NCI-H82 treated with DMSO at 0.1 percent for 48 hours (cell line): ENCODE data around the gene TRAF5.
"Not testable (repeated sequence)": the region's sequence is repeated elsewhere in the genome, so short reads cannot be mapped to it uniquely, and the experiment has no call there.

ENCODE experiments used
- DNase-seq: peaks from one replicate; lab custom pipeline; 2025; ENCODE audit not compliant: unreplicated experiment; lab: John Stamatoyannopoulos, UW

TRAF5 gene

GRCh38 chr1:211377539-211378450 is 51.2 kb downstream of the TRAF5 start:
- DNase-seq: no peak

DNA sequence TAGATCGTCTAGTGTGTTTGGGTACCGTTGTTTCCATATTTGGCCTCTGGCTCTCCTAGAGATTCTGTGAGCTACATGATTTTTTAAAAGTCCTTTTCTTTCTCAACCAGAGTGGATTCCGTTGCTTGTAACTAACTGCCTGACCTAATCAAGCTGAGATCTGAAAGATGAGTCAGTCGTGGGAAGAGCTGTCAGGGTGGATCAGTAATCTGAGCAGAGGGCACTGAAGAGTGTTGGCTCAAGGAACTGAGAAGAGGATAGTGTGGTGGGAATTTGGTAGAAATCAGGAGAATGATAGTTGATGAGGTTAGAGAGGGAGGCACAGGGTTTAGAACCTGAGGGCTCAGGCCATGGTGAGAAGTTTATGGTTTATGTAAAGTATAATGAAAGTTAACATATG is 52.2 kb downstream of the TRAF5 start:
- DNase-seq: no peak

- DNase-seq: no peak
Measured at GRCh38 chr1:211379446-211379845, 52.8 kb downstream of the TRAF5 start.

DNA sequence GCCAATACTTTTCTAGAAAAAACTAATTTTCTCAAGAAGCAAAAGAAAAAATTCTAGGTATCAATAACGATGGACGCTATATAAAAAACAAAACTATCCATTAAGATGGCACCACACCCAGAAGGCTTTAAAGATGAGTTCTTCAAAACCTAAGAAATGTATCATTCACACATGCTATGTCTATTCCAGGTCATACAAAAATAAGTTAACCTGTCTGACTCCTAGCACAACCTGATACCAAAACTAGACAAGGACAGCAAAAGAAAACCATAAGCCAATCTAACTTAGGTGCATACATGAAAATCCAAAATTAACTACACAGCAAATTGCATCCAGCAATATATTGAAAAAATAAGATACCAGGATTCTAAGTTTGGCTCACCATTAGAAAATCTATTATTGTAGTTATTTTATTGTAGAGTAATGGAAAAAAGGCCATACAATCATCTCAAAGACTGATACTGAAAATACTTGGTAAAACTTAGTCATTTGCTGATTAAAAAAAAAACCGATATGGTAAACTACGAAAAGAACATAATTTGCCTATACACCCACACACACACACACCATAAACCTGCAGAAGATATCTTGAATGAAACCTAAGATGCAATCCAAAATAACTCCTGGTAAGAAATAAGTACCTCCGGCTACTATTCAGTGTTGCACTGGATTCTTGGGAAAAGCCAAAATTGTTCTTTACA is 55.0 kb downstream of the TRAF5 start:
- no peak for DNase-seq

DNA sequence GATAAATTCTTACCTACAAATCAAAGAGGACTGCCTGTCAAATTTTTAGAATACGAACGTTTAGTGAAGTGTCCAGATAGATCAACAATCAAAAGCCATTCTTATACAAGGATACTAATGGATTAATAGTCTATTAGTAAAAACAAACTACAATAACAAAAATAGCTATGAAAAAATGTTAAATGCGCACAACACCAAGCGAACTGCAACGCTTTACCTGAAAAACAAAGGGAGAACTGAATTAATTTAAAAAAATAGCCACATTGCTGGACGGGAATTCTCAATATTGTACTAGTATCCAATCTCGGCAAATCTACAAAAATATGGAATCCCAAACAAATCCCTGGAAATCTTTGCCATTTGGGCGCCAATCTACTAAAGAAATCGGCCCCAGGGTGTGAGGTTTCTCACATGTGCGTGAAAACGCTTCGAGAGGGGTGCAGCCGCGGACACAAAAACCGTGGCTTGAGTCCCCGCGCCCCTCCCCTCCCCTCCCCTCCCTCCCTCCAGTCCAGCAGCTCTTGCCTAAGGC is 55.6 kb downstream of the TRAF5 start:
- no peak for DNase-seq

- peak; percentile 85 for DNase-seq
Measured at GRCh38 chr1:211382714-211383480, 56.3 kb downstream of the TRAF5 start.

DNA sequence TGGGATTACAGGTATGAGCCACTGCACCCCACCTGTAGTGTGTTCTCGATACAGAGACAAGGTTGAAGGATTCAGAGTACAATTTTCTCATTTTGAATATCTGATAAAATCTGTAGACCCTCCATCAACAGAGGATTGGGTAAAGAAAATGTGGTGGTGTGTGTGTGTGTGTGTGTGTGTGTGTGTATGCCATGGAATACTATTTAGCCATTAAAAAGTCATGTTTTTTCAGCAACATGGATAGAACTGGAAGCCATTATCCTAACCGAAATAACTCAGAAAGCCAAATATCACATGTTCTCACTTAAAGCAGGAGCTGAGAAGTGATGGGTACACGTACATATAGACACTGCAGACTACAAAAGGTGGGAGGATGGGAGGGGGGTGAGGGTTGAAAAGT is 57.9 kb downstream of the TRAF5 start:
- DNase-seq: no peak

DNA sequence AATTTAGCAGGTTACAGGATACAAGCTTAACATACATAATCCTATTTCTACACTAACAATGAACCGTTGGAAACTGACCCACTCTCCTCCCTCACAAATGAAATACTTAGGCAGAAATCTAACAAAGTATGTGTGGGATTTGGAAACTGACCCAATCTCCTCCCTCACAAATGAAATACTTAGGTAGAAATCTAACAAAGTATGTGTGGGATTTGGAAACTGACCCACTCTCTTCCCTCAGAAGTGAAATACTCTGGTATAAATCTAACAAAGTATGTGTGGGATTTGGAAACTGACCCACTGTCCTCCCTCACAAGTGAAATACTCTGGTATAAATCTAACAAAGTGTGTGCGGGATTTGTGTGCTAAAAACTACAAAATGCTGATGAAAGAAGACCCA is 60.3 kb downstream of the TRAF5 start:
- DNase-seq: peak; percentile 41

DNA sequence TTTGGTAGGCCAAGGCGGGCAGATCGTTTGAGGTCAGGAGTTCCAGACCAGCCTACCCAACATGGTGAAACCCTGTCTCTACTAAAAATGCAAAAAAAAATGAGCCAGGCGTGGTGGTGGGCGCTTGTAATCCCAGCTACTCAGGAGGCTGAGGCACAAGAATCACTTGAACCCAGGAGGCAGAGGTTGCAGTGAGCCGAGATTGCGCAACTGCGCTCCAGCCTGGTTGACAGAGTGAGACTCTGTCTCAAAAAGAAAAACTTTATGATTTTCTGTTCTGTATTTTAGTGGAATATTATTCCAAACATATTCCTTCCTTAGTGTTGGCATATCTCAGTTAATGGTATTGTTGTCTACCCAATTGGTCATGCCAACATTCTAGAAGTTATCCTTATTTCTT is 64.2 kb downstream of the TRAF5 start:
- DNase-seq: not testable (repeated sequence)

DNA sequence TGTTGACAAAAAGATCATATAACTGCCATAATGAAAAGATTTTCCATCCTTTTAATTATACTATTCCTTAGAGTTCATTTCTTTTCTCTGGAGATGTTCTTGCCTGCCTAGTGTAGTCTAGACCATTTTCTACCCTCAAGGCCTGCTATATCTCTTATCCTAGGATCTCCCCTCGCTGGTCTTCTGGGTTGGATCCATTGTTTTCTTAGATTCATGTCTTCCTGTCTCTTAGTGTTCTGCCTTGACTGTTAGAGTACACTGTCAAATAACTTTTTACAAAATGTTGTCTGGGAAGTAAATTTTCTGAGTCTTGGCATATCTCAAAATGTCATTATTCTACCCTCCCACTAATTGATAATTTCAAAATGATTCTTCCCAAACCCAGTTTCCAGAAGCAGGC is 66.6 kb downstream of the TRAF5 start:
- no peak for DNase-seq

DNA sequence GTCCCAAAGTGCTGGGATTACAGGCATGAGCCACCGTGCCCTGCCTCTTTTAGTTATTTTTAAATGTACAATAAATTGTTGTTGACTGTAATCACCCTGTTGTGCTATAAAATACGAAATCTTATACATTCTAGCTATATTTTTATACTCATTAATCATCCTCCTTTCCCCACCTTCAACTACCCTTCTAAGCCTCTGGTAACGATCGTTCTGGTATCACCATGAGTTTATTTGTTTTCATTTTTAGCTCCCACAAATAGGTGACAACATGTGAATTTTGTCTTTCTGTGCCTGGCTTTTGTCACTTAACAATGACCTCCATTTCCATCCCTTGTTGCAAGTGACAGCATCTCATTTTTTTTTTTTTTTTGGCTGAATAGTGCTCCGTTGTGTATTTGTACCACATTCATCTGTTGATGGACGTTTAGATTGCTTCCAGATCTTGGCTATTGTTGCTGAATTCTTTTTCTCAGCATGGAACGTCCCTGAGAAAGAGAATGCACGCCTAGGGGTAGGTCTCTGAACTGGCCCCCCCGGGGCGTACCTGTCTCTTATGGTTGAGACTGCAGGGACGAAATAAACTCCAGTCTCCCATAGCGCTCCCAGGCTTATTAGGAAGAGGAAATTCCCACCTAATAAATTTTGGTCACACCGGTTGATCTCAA is 71.8 kb downstream of the TRAF5 start:
- not testable (repeated sequence) for DNase-seq

DNA sequence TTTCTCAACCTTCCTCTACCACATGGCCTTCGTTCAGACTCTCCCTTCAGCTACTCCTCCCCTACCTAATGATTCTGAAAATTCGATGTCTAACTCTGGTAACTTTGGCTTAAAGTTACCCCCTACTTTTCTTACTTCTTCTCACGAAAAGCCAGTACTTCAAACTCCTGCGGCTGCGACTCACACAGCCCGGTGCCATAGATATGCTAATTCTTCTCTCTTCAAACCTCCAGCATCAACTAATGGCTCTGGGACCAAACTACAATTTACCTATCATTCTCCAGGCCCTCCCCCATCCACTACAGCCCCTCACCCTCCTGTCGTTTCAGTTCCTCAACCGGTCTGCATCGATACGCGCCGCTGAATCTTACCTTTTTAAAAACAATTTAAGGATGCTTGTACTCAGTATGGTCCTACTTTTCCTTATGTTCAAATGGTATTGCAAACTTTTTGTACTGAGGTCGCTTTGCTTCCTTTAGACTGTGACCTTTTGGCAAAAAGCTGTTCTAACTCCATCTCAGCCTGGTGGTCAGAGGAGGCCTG is 73.3 kb downstream of the TRAF5 start:
- not testable (repeated sequence) for DNase-seq

GRCh38 chr1:211401751-211402150 is 75.1 kb downstream of the TRAF5 start:
- DNase-seq: not testable (repeated sequence)

DNA sequence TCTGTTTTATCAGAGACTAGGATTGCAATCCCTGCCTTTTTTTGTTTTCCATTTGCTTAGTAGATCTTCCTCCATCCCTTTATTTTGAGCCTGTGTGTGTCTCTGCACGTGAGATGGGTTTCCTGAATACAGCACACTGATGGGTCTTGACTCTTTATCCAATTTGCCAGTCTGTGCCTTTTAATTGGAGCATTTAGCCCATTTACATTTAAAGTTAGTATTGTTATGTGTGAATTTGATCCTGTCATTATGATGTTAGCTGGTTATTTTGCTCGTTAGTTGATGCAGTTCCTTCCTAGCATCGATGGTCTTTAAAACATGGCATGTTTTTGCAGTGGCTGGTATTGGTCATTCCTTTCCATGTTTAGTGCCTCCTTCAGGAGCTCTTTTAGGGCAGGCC is 79.5 kb downstream of the TRAF5 start:
- DNase-seq: not testable (repeated sequence)

DNA sequence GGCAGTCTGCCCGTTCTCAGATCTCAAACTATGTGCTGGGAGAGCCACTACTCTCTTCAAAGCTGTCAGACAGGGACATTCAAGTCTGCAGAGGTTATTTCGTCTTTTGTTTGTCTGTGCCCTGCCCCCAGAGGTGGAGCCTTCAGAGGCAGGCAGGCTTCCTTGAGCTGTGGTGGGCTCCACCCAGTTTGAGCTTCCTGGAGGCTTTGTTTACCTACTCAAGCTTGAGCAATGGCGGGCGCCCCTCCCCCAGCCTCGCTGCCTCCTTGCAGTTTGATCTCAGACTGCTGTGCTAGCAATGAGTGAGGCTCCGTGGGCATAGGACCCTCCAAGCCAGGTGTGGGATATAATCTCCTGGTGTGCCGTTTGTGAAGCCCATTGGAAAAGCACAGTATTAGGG is 81.1 kb downstream of the TRAF5 start:
- DNase-seq: not testable (repeated sequence)

- no peak for DNase-seq
Measured at GRCh38 chr1:211411639-211412038, 85.0 kb downstream of the TRAF5 start.

DNA sequence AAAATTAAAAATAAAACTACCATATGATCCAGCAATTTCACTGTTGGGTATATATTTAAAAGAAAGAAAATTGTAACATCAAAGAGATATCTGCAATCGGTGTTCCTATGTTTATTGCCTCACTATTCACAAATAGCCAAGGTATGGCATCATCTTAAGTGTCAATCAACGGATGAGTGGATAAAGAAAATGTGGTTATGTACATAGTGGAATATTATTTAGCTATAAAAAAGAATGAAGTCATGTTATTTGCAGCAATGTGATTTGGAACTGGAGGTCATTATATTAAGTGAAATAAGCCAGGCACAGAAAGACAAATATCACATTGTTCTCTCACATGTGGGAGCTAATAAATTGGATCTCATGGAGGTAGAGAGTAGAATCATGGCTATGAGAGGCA is 89.1 kb downstream of the TRAF5 start:
- no peak for DNase-seq

DNA sequence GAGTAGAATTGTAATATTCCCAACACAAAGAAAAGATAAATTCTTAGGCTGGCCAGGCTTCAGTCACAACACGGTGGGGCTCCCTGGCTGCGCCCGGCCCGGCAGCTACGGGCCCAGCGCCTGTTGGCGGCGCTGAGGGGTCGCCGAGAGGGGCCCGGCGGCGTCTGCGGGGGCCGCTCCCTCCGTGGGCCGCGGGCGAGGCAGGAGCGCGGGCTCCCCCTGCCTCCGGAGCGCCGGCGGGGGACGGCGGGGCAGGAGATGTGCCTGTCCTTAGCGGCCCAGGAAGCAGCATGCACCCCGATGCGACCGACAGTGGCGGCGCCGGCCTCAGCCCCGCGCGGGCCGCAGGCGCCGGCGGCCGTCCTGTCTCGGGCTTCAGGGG is 89.6 kb downstream of the TRAF5 start:
- peak; percentile 17 for DNase-seq

DNA sequence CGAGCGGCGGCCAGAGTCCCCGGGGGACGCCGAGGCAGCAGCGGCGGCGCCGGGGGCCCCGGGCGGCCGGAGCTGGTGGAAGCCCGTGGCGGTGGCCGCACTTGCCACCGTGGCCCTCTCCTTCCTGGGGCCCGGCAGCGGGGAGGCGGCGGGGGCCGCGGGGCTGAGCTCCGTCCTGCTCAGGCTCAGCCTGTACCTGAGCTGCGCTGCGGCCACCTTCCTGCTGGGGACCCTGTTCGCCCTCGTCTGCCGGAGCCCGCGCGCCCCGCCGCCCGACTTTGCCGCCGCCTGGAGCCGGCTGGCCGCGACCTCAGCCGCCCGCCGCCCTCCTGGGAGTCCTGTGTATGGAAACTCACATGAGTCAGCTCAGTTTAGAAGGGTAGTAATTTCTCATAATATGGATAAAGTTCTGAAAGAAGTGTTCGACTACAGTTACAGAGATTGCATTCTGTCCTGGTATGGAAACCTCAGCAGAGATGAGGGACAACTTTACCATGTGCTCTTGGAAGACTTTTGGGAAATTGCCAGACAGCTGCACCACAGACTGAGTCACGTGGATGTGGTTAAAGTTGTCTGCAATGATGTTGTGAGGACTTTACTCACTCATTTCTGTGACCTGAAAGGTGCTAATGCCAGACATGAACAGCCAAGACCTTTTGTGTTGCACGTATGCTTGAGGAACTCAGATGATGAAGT is 90.1 kb downstream of the TRAF5 start:
- DNase-seq: not testable (repeated sequence)

- no peak for DNase-seq
Measured at GRCh38 chr1:211420389-211420788, 93.8 kb downstream of the TRAF5 start.
